ENCODE measurements around the gene ZNF628. TPM values are rescaled to one million over a fixed set of nuclear protein-coding genes. Genes with fewer than 3 reads are reported as not detected.

ZNF628 gene
- total RNA-seq, 1 experiment from 2014 or later, result 16.7 TPM

DNA sequence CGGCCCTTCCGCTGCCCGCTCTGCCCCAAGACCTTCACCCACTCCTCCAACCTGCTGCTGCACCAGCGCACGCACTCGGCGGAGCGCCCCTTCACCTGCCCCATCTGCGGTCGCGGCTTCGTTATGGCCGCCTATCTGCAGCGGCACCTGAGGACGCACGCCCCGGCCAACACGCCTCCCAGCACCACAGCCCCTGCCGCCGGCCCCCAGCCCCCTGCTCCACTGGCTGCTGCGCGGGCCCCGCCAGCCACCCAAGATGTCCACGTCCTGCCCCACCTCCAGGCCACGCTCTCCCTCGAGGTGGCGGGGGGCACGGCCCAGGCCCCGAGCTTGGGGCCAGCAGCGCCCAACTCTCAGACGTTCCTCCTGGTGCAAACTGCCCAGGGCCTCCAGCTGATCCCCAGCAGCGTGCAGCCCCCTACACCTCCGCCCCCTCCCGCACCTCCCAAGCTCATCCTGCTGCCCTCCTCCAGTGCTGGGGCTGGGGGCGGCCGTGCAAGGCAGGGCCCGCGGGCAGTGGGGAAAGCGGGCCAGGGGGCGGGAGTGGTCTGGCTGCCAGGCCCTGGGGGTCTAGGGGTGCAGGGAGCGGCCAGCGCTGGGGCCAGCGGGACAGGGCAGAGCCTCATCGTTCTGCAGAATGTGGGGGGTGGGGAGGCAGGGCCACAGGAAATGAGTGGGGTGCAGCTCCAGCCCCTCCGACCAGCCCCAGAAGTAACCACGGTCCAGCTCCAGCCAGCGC is 6.7 kb downstream of the ZNF628 start:
- Histone ChIP-seq H3K36me3 (ENCODE audit: insufficient read depth, low read length, poor library complexity, severe bottlenecking) (no peaks in the 10 kb centered on the region), H3K9me3 (ENCODE audit: low read depth, low read length, poor library complexity, severe bottlenecking) (no peaks in the 10 kb centered on the region), H3K4me1 (ENCODE audit: insufficient read depth, low read length, poor library complexity, severe bottlenecking) (peaks cover 32% of the 10 kb centered on the region), H3K27ac (ENCODE audit: low read depth, low read length, poor library complexity, severe bottlenecking) (no peak overlapping the region), H3K27me3 (replicated peaks; ENCODE audit: insufficient read depth, low read depth, low read length, poor library complexity) (no peaks in the 10 kb centered on the region), H3K4me3 (ENCODE audit: low read depth, low read length, poor library complexity, severe bottlenecking) (no peak overlapping the region)
- ChIA-PET CTCF (interaction anchor here (0.6 kb wide), 1 partner anchor 21 kb away, joined by 3 read pairs; no protein-coding TSS in a partner anchor), POLR2A (ENCODE audit: low non-redundant PET) (interaction anchor here (0.5 kb wide), 2 partner anchors 29 to 400 kb away, joined by 3 read pairs; no protein-coding TSS in a partner anchor)
- BruUV-seq (replicated peaks), result no TSS peak
- intact Hi-C loops (cut with micrococcal nuclease; ENCODE audit: unreplicated experiment), result no loop called here
- no peak for TF ChIP-seq EZH2 (IDR thresholded peaks at IDR 0.05; ENCODE audit: borderline replicate concordance, low read depth, low read length, poor library complexity, severe bottlenecking)
- TF ChIP-seq, protein P1, sequence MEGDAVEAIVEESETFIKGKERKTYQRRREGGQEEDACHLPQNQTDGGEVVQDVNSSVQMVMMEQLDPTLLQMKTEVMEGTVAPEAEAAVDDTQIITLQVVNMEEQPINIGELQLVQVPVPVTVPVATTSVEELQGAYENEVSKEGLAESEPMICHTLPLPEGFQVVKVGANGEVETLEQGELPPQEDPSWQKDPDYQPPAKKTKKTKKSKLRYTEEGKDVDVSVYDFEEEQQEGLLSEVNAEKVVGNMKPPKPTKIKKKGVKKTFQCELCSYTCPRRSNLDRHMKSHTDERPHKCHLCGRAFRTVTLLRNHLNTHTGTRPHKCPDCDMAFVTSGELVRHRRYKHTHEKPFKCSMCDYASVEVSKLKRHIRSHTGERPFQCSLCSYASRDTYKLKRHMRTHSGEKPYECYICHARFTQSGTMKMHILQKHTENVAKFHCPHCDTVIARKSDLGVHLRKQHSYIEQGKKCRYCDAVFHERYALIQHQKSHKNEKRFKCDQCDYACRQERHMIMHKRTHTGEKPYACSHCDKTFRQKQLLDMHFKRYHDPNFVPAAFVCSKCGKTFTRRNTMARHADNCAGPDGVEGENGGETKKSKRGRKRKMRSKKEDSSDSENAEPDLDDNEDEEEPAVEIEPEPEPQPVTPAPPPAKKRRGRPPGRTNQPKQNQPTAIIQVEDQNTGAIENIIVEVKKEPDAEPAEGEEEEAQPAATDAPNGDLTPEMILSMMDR (conservative IDR thresholded peaks at IDR 0.05; ENCODE audit: low read depth, low read length), result no peak
- DNase-seq (ENCODE audit: low spot score), result no peak

GRCh38 chr19:55483706-55484592 is 7.5 kb downstream of the ZNF628 start:
- Histone ChIP-seq H3K4me1 (ENCODE audit: insufficient read depth, low read length, poor library complexity, severe bottlenecking) (peaks cover 32% of the 10 kb centered on the region), H3K27ac (ENCODE audit: low read depth, low read length, poor library complexity, severe bottlenecking) (no peak overlapping the region)

More at GRCh38 chr19:55483706-55484592, 7.5 kb downstream of the ZNF628 start:
- intact Hi-C loops (cut with micrococcal nuclease; ENCODE audit: unreplicated experiment), result no loop called here
- ChIA-PET POLR2A (ENCODE audit: low non-redundant PET) (interaction anchor here (0.5 kb wide), 2 partner anchors 28 to 401 kb away, joined by 3 read pairs; no protein-coding TSS in a partner anchor), CTCF (interaction anchor here (0.6 kb wide), 1 partner anchor 20 kb away, joined by 3 read pairs; no protein-coding TSS in a partner anchor)
- no peaks in the 10 kb centered on the region for H3K27me3 ChIP-seq (replicated peaks; ENCODE audit: insufficient read depth, low read depth, low read length, poor library complexity)
- H3K36me3 ChIP-seq (ENCODE audit: insufficient read depth, low read length, poor library complexity, severe bottlenecking), result no peaks in the 10 kb centered on the region
- H3K4me3 ChIP-seq (ENCODE audit: low read depth, low read length, poor library complexity, severe bottlenecking), result peak overlapping the region; percentile 90
- no TSS peak for BruUV-seq (replicated peaks)
- no peak for DNase-seq (ENCODE audit: low spot score)
- TF ChIP-seq, protein P1 (conservative IDR thresholded peaks at IDR 0.05; ENCODE audit: low read depth, low read length), result no peak
- TF ChIP-seq EZH2 (IDR thresholded peaks at IDR 0.05; ENCODE audit: borderline replicate concordance, low read depth, low read length, poor library complexity, severe bottlenecking), result no peak
- no peaks in the 10 kb centered on the region for H3K9me3 ChIP-seq (ENCODE audit: low read depth, low read length, poor library complexity, severe bottlenecking)

Data from A673 (cell line).